ENCODE measurements around the gene HS2ST1. TPM values are rescaled to one million over a fixed set of nuclear protein-coding genes. Genes with fewer than 3 reads are reported as not detected.

HS2ST1 gene
- total RNA-seq, 1 donor from 2014 or later = 8.7 TPM

GRCh38 chr1:87072904-87073303 lies 158.5 kb downstream of the HS2ST1 start:
- TF ChIP-seq, protein P1, sequence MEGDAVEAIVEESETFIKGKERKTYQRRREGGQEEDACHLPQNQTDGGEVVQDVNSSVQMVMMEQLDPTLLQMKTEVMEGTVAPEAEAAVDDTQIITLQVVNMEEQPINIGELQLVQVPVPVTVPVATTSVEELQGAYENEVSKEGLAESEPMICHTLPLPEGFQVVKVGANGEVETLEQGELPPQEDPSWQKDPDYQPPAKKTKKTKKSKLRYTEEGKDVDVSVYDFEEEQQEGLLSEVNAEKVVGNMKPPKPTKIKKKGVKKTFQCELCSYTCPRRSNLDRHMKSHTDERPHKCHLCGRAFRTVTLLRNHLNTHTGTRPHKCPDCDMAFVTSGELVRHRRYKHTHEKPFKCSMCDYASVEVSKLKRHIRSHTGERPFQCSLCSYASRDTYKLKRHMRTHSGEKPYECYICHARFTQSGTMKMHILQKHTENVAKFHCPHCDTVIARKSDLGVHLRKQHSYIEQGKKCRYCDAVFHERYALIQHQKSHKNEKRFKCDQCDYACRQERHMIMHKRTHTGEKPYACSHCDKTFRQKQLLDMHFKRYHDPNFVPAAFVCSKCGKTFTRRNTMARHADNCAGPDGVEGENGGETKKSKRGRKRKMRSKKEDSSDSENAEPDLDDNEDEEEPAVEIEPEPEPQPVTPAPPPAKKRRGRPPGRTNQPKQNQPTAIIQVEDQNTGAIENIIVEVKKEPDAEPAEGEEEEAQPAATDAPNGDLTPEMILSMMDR (conservative IDR thresholded peaks at IDR 0.05; ENCODE audit: low read depth, low read length) = no peak
- H3K4me3 ChIP-seq (ENCODE audit: low read depth, low read length) = no peak overlapping the region
- DNase-seq (ENCODE audit: low read depth) = no peak

DNA sequence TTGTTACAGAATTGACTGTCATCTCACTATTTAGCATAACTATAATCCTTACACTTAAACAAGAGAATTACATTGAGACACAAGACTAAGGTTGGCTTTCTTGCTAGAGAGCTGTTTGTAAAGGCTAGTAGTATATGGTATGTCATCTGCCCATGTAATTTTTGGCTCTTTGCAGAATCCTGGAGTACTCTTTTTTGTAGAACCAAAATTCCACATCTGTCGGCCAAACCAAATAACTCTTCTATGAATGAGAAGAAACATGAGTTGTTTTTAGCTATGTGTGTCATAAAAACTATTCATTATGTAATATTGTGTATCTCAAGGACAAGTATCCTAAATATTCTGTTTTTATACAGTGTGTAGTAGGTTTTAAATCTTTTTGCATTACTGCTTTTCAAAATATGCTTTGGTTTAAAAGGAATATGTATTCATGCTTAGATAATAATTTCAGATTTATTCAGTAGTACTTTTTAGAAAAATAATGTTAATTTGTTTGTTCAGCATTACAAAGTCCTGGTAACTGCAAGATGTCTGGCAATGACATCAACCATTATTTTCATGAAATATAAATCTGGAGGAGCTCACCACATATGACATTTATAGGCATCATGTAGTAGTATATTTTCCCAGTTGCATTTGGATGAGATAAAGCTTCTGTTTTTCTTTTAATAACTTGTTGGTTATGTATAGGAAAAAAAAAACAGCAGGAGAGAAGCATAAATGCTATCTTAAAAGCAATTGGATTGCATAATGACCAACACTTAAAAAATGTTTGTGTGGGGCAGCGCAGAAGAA lies 159.8 kb downstream of the HS2ST1 start:
- no peak overlapping the region for H3K4me3 ChIP-seq (ENCODE audit: low read depth, low read length)
- TF ChIP-seq, protein P1 (conservative IDR thresholded peaks at IDR 0.05; ENCODE audit: low read depth, low read length) = no peak
- DNase-seq (ENCODE audit: low read depth) = no peak

DNA sequence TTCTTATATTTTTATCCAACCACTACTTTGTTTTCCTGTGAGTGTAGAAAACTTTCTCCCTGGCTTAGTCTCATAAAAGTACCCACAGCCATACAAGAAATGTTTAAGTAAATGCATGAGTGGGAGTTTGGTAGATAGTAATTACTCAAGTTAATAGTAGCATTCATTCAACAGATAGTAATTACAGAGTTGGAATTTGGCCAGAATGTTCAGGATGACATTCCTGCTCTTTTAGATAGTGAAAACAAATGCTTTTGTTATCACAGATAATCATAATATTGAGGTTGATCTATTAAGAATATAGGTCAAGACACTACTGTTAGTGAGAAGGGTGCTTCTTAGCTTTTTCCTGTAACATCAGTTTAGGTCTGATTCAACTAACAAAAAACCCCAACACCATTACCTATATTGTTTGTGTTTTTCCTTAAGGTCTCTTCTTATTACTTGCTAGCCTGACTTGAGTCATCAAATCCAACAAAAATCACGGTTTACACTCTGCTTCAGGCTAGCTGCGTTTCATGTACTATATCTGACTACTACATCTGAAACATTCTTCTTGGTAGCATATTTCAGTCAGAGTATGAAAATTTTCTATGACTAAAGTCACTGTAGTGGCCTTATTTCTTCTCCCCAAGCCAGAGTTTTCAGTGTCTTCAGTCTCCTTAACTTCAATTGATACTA lies 163.7 kb downstream of the HS2ST1 start:
- TF ChIP-seq, protein P1 (conservative IDR thresholded peaks at IDR 0.05; ENCODE audit: low read depth, low read length) = no peak
- no peak for DNase-seq (ENCODE audit: low read depth)
- H3K4me3 ChIP-seq (ENCODE audit: low read depth, low read length) = no peak overlapping the region

DNA sequence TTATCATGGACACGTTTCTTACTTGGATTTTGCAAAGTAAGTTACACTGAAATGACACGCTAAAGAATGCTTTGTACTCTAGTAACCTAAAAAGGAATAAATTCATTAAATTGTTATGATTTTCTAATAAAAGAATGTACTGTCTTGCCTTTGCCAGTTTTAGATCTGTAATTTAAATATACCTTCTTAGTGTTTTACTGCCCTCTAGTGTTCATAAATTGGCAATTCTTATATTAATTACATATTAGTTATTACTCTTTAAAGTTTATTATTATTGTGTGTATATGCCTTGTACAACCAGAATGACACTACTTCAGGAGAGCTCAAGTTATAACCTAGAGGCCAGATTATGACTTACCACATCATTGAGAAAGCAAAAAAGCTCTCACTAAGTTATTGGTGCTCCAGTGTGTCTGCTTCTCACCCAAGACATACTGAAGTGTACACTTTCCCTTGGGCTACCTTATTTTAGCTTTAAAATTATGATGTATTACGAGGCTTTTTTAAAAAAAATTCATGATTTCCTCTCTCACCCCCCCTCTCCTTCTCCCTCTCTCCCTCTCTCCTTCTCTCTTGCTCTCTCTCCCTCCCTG lies 169.9 kb downstream of the HS2ST1 start:
- H3K4me3 ChIP-seq (ENCODE audit: low read depth, low read length) = no peak overlapping the region
- DNase-seq (ENCODE audit: low read depth) = no peak
- TF ChIP-seq, protein P1 (conservative IDR thresholded peaks at IDR 0.05; ENCODE audit: low read depth, low read length) = peak; percentile 45

DNA sequence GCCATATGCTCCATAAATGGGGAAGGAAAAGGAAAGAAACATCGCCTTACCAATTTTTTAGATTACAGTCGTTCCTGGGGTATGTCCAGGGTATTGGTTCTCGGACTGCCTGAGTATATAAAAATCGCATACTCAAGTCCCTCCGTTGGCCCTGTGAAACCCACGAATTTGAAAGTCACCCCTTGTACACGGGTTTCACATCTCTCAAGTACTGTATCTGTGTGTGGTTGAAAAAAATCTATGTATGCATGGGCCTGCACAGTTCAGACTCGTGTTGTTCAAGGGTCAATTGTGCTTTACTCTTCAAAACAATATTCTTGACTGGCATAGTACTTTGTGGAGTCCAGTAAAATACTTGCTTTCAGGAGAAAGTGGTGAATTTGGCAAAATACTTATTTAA lies 171.7 kb downstream of the HS2ST1 start:
- no peak overlapping the region for H3K4me3 ChIP-seq (ENCODE audit: low read depth, low read length)
- TF ChIP-seq, protein P1 (conservative IDR thresholded peaks at IDR 0.05; ENCODE audit: low read depth, low read length) = no peak
- DNase-seq (ENCODE audit: low read depth) = no peak

- no peak for DNase-seq (ENCODE audit: low read depth)
- H3K4me3 ChIP-seq (ENCODE audit: low read depth, low read length) = no peak overlapping the region
- TF ChIP-seq, protein P1 (conservative IDR thresholded peaks at IDR 0.05; ENCODE audit: low read depth, low read length) = no peak
These were observed 174.8 kb downstream of the HS2ST1 start for GRCh38 chr1:87089070-87089736.

All from epithelial cell of proximal tubule (primary cell).